K562 (cell line): ENCODE results near the gene CGGBP1.

Experiments
- POLR2A ChIP-seq: fragments of 450-650 bp; conservative IDR thresholded peaks from 2 replicates; pipeline ENCODE4 v1.6.1; 2016
- POLR2AphosphoS2 ChIP-seq: IDR thresholded peaks from 2 replicates; pipeline ENCODE4 v1.6.1; 2012; ENCODE audit warnings: low read length, improper control_type of control experiment
- RBBP5 ChIP-seq: fragments of 200-600 bp; sonication (generic); IDR thresholded peaks from 2 replicates; pipeline ENCODE4 v1.6.1; 2012; ENCODE audit warnings: borderline replicate concordance, mild to moderate bottlenecking, low read length, control low read depth, inconsistent platforms; ENCODE audit not compliant: insufficient read depth, poor library complexity, severe bottlenecking
- ZBTB8A ChIP-seq: fragments of 450-650 bp; IDR thresholded peaks from 2 replicates; pipeline ENCODE4 v1.6.1; 2018; ENCODE audit warnings: mild to moderate bottlenecking, moderate library complexity; ENCODE audit not compliant: partially characterized antibody
- TF ChIP-seq, protein P1 (sequence below), 3 experiments: IDR thresholded peaks in 2 of 3; conservative IDR thresholded peaks in 1 of 3; 2 replicates each; pipeline ENCODE4 v1.5.1; 2011 to 2012; ENCODE audit warnings: low read length in 3 of 3, mild to moderate bottlenecking in 3 of 3, control low read depth in 2 of 3, improper control_type of control experiment in 1 of 3, inconsistent platforms in 1 of 3, low read depth in 1 of 3, mixed read lengths in 1 of 3, moderate library complexity in 1 of 3; ENCODE audit not compliant: insufficient read depth in 2 of 3

DNA sequence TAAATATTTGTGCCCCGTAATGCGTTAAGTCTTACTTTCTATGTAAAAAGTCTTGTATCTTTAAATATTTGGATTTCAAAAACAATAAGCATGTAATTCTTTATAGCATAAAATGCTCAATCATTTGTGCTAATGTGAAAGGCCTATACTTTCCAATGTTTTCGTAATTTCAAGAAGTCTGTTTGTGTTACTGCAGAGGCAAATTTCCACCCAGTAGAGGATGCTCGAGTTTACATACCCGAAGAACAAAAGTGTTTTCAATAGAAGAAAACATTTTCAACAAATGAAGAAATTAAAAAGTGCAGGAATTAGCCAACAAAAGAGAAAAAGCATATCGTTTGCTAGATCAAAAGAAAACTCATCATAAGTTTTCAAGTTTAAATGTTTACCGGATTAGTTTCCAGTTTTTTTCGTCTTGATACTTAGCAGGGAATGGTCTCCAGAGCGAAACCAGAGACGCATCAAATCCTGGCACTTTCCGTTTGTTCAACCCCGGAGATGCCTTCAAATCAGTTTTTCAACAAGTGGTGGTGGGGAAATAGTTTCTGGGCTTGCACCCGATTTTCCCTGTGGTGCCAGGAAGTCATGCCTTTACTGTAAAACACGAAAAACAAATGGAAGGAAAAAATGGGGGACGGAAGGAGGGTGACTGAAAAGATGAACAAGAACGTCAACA, 1.0 kb downstream of the CGGBP1 start:
- TF ChIP-seq ZBTB8A (no peak), POLR2AphosphoS2 (no peak), RBBP5 (no peak), POLR2A (no peak)
- TF ChIP-seq, protein P1, sequence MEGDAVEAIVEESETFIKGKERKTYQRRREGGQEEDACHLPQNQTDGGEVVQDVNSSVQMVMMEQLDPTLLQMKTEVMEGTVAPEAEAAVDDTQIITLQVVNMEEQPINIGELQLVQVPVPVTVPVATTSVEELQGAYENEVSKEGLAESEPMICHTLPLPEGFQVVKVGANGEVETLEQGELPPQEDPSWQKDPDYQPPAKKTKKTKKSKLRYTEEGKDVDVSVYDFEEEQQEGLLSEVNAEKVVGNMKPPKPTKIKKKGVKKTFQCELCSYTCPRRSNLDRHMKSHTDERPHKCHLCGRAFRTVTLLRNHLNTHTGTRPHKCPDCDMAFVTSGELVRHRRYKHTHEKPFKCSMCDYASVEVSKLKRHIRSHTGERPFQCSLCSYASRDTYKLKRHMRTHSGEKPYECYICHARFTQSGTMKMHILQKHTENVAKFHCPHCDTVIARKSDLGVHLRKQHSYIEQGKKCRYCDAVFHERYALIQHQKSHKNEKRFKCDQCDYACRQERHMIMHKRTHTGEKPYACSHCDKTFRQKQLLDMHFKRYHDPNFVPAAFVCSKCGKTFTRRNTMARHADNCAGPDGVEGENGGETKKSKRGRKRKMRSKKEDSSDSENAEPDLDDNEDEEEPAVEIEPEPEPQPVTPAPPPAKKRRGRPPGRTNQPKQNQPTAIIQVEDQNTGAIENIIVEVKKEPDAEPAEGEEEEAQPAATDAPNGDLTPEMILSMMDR (IDR thresholded peaks at IDR 0.05 in 2 of 3, conservative IDR thresholded peaks at IDR 0.05 in 1 of 3; ENCODE audit: insufficient read depth in 2 of 3, low read depth in 1 of 3, low read length in 3 of 3), result peak in 1 of 3 experiments; percentile 15; a peak in 1 of 6 replicates
